Stimulated activated CD4-positive, alpha-beta T cell treated with anti-CD3 and anti-CD28 coated beads, Interleukin-4, amount 100 ng/mL, for 24 hours (primary cell): ENCODE measurements around the gene COQ4.

Experiments
- DNase-seq: peaks from one replicate; pipeline ENCODE4 v3.0.0-alpha.2; 2020

Gene COQ4

GRCh38 chr9:128383007-128383753 is 60.5 kb downstream of the COQ4 start:
- no peak for DNase-seq
